GM19351 (cell line): ENCODE results near the gene LUZP2.

Source experiments
- ATAC-seq: cut with Tn5 transposase; IDR thresholded peaks from one replicate; pipeline ENCODE4 v1.9.1; 2021; ENCODE audit warnings: mild to moderate bottlenecking, moderate library complexity; ENCODE audit not compliant: unreplicated experiment

Gene LUZP2

GRCh38 chr11:24496736-24497725, at the start of gene LUZP2:
LUZP2 (plus strand) TSS chr11:24497053.
- no peak for ATAC-seq

- no peak for ATAC-seq
Measured at GRCh38 chr11:24453129-24453718, 43.6 kb upstream of the LUZP2 start.

GRCh38 chr11:24457985-24458384, 38.9 kb upstream of the LUZP2 start:
- ATAC-seq, result no peak

- no peak for ATAC-seq
Measured at GRCh38 chr11:24470431-24470830, 26.4 kb upstream of the LUZP2 start.

GRCh38 chr11:24471084-24471483, 25.8 kb upstream of the LUZP2 start:
- no peak for ATAC-seq

- ATAC-seq, result no peak
Measured at GRCh38 chr11:24478718-24479117, 18.1 kb upstream of the LUZP2 start.

GRCh38 chr11:24489477-24489876, 7.4 kb upstream of the LUZP2 start:
- no peak for ATAC-seq

GRCh38 chr11:24496386-24496735, 492 bp upstream of the LUZP2 start:
- ATAC-seq, result no peak

- no peak for ATAC-seq
Measured at GRCh38 chr11:24497831-24498230, 978 bp downstream of the LUZP2 start.

GRCh38 chr11:24502425-24502824, 5.6 kb downstream of the LUZP2 start:
- ATAC-seq, result no peak

GRCh38 chr11:24509114-24509513, 12.3 kb downstream of the LUZP2 start:
- ATAC-seq, result peak; percentile 44

- ATAC-seq, result no peak
Measured at GRCh38 chr11:24511511-24511910, 14.7 kb downstream of the LUZP2 start.

- no peak for ATAC-seq
Measured at GRCh38 chr11:24513479-24514218, 16.8 kb downstream of the LUZP2 start.

GRCh38 chr11:24514219-24514594, 17.4 kb downstream of the LUZP2 start:
- ATAC-seq, result peak; percentile 72

GRCh38 chr11:24515632-24516031, 18.8 kb downstream of the LUZP2 start:
- ATAC-seq, result no peak

GRCh38 chr11:24516638-24517037, 19.8 kb downstream of the LUZP2 start:
- no peak for ATAC-seq

- no peak for ATAC-seq
Measured at GRCh38 chr11:24521601-24522000, 24.7 kb downstream of the LUZP2 start.

- ATAC-seq, result no peak
Measured at GRCh38 chr11:24524156-24524555, 27.3 kb downstream of the LUZP2 start.

- no peak for ATAC-seq
Measured at GRCh38 chr11:24531528-24531927, 34.7 kb downstream of the LUZP2 start.

GRCh38 chr11:24543771-24544170, 46.9 kb downstream of the LUZP2 start:
- no peak for ATAC-seq

- no peak for ATAC-seq
Measured at GRCh38 chr11:24556693-24557092, 59.8 kb downstream of the LUZP2 start.

GRCh38 chr11:24559315-24559714, 62.5 kb downstream of the LUZP2 start:
- no peak for ATAC-seq
